Effector memory CD4-positive, alpha-beta T cell (primary cell): ENCODE measurements around the gene EFCAB12.

Source experiments
- DNase-seq, 3 donors: peaks; one replicate each; pipeline ENCODE4 v3.0.0-alpha.2; 2020
- H3K27ac ChIP-seq: 2 replicates; pipeline ENCODE4 v1.7.0; 2013; ENCODE audit warnings: mild to moderate bottlenecking, low read length, moderate library complexity; ENCODE audit not compliant: insufficient read depth, poor library complexity, severe bottlenecking
- H3K27me3 ChIP-seq: replicated peaks from 2 replicates; pipeline ENCODE4 v1.7.0; 2013; ENCODE audit warnings: mild to moderate bottlenecking, low read length; ENCODE audit not compliant: insufficient read depth, control insufficient read depth, poor library complexity, severe bottlenecking
- H3K36me3 ChIP-seq: 2 replicates; pipeline ENCODE4 v1.7.0; 2013; ENCODE audit warnings: mild to moderate bottlenecking, low read length, moderate library complexity; ENCODE audit not compliant: control insufficient read depth, insufficient read depth
- H3K4me1 ChIP-seq: 2 replicates; pipeline ENCODE4 v1.7.0; 2013; ENCODE audit warnings: low read length, mild to moderate bottlenecking; ENCODE audit not compliant: control insufficient read depth, insufficient read depth, poor library complexity, severe bottlenecking
- H3K4me3 ChIP-seq: 2 replicates; pipeline ENCODE4 v1.7.0; 2013; ENCODE audit warnings: low read length, low read depth, mild to moderate bottlenecking; ENCODE audit not compliant: insufficient read depth, poor library complexity, severe bottlenecking
- H3K9me3 ChIP-seq: 2 replicates; pipeline ENCODE4 v1.7.0; 2013; ENCODE audit warnings: mild to moderate bottlenecking, low read length, moderate library complexity; ENCODE audit not compliant: control insufficient read depth

EFCAB12 gene

GRCh38 chr3:129439226-129439816 is 10.9 kb upstream of the EFCAB12 start:
- H3K4me3 ChIP-seq: peak overlapping the region; percentile 95
- H3K4me1 ChIP-seq: peaks cover 16% of the 10 kb centered on the region
- peak overlapping the region; percentile 86 for H3K27ac ChIP-seq
- H3K27me3 ChIP-seq: no peaks in the 10 kb centered on the region
- peaks cover 18% of the 10 kb centered on the region for H3K36me3 ChIP-seq
- no peaks in the 10 kb centered on the region for H3K9me3 ChIP-seq
- peak; percentile 10 to 36 (median 23) for DNase-seq

- Histone ChIP-seq H3K4me3 (no peak overlapping the region), H3K27ac (no peak overlapping the region), H3K27me3 (no peaks in the 10 kb centered on the region), H3K9me3 (no peaks in the 10 kb centered on the region), H3K4me1 (no peaks in the 10 kb centered on the region), H3K36me3 (peaks cover 53% of the 10 kb centered on the region)
- DNase-seq: no peak
Measured at GRCh38 chr3:129435367-129435766, 6.9 kb upstream of the EFCAB12 start.

- H3K9me3 ChIP-seq: no peaks in the 10 kb centered on the region
- H3K27ac ChIP-seq: no peak overlapping the region
- no peak for DNase-seq
- no peaks in the 10 kb centered on the region for H3K4me1 ChIP-seq
- no peaks in the 10 kb centered on the region for H3K27me3 ChIP-seq
- H3K4me3 ChIP-seq: no peak overlapping the region
- peaks cover 53% of the 10 kb centered on the region for H3K36me3 ChIP-seq
Measured at GRCh38 chr3:129434140-129434539, 5.7 kb upstream of the EFCAB12 start.

- no peak overlapping the region for H3K4me3 ChIP-seq
- no peaks in the 10 kb centered on the region for H3K27me3 ChIP-seq
- DNase-seq: no peak
- peaks cover 53% of the 10 kb centered on the region for H3K36me3 ChIP-seq
- no peaks in the 10 kb centered on the region for H3K9me3 ChIP-seq
- H3K4me1 ChIP-seq: no peaks in the 10 kb centered on the region
- no peak overlapping the region for H3K27ac ChIP-seq
Measured at GRCh38 chr3:129433565-129433964, 5.1 kb upstream of the EFCAB12 start.

- Histone ChIP-seq H3K36me3 (peaks cover 48% of the 10 kb centered on the region), H3K4me3 (no peak overlapping the region), H3K4me1 (peaks cover 7% of the 10 kb centered on the region), H3K27me3 (no peaks in the 10 kb centered on the region), H3K9me3 (no peaks in the 10 kb centered on the region), H3K27ac (no peak overlapping the region)
- no peak for DNase-seq
Measured at GRCh38 chr3:129432671-129433070, 4.2 kb upstream of the EFCAB12 start.

- H3K4me3 ChIP-seq: no peak overlapping the region
- H3K27me3 ChIP-seq: no peaks in the 10 kb centered on the region
- H3K27ac ChIP-seq: no peak overlapping the region
- H3K4me1 ChIP-seq: peaks cover 7% of the 10 kb centered on the region
- H3K36me3 ChIP-seq: peaks cover 44% of the 10 kb centered on the region
- DNase-seq: no peak
- no peaks in the 10 kb centered on the region for H3K9me3 ChIP-seq
Measured at GRCh38 chr3:129432036-129432435, 3.6 kb upstream of the EFCAB12 start.

- Histone ChIP-seq H3K27ac (no peak overlapping the region), H3K4me3 (no peak overlapping the region), H3K9me3 (no peaks in the 10 kb centered on the region), H3K4me1 (peaks cover 7% of the 10 kb centered on the region), H3K36me3 (peaks cover 34% of the 10 kb centered on the region), H3K27me3 (no peaks in the 10 kb centered on the region)
- DNase-seq: no peak
Measured at GRCh38 chr3:129429602-129430001, 1.2 kb upstream of the EFCAB12 start.

GRCh38 chr3:129429080-129429451 is 630 bp upstream of the EFCAB12 start:
- no peak for DNase-seq
- peak overlapping the region; percentile 56 for H3K27ac ChIP-seq
- H3K9me3 ChIP-seq: no peaks in the 10 kb centered on the region
- peaks cover 7% of the 10 kb centered on the region for H3K4me1 ChIP-seq
- no peak overlapping the region for H3K4me3 ChIP-seq
- peaks cover 32% of the 10 kb centered on the region for H3K36me3 ChIP-seq
- no peaks in the 10 kb centered on the region for H3K27me3 ChIP-seq

GRCh38 chr3:129428007-129428375 is 445 bp downstream of the EFCAB12 start:
- H3K27ac ChIP-seq: peak overlapping the region; percentile 56
- DNase-seq: no peak
- H3K4me1 ChIP-seq: peaks cover 7% of the 10 kb centered on the region
- H3K27me3 ChIP-seq: no peaks in the 10 kb centered on the region
- H3K4me3 ChIP-seq: peak overlapping the region; percentile 55
- peaks cover 21% of the 10 kb centered on the region for H3K36me3 ChIP-seq
- no peaks in the 10 kb centered on the region for H3K9me3 ChIP-seq

GRCh38 chr3:129425619-129426018 is 2.8 kb downstream of the EFCAB12 start:
- peaks cover 7% of the 10 kb centered on the region for H3K4me1 ChIP-seq
- no peak for DNase-seq

More at GRCh38 chr3:129425619-129426018, 2.8 kb downstream of the EFCAB12 start:
- Histone ChIP-seq H3K27ac (no peak overlapping the region), H3K27me3 (no peaks in the 10 kb centered on the region), H3K36me3 (no peaks in the 10 kb centered on the region), H3K4me3 (no peak overlapping the region), H3K9me3 (no peaks in the 10 kb centered on the region)
